Heart left ventricle (tissue), 16 donors: ENCODE measurements around the gene CARTPT. TPM values are rescaled to one million over a fixed set of nuclear protein-coding genes. Genes with fewer than 3 reads are reported as not detected.

ENCODE experiments used
- ATAC-seq, 4 donors: fragments of 200-7000 bp; cut with Tn5 transposase; one replicate each; pipeline ENCODE4 v1.9.1; 2020 to 2022; ENCODE audit warnings: moderate library complexity in 4 of 4, mild to moderate bottlenecking in 3 of 4, moderate number of reproducible peaks in 1 of 4
- DNase-seq, 5 donors: peaks; one replicate each; pipeline ENCODE4 v3.0.0-alpha.2; 2020
- H3K27ac ChIP-seq, 12 donors: fragments of 200-600 bp; sonication (generic) in 4 of 12; one replicate each; pipeline versions ENCODE4 v1.5.0 to v1.8.0; 2016 to 2022; ENCODE audit warnings: mild to moderate bottlenecking in 2 of 12
- H3K27me3 ChIP-seq, 9 donors: fragments of 200-600 bp; sonication (generic) in 2 of 9; one replicate each; pipeline versions ENCODE4 v1.5.1 to v1.8.0; 2016 to 2022; ENCODE audit warnings: mild to moderate bottlenecking in 3 of 9
- H3K36me3 ChIP-seq, 9 donors: fragments of 200-600 bp; sonication (generic) in 2 of 9; one replicate each; pipeline versions ENCODE4 v1.5.0 to v1.8.0; 2018 to 2022; ENCODE audit warnings: mild to moderate bottlenecking in 2 of 9
- H3K4me1 ChIP-seq, 12 donors: fragments of 200-600 bp; sonication (generic) in 4 of 12; one replicate each; pipeline versions ENCODE4 v1.5.0 to v1.8.0; 2016 to 2022; ENCODE audit warnings: mild to moderate bottlenecking in 3 of 12
- H3K4me3 ChIP-seq, 12 donors: fragments of 200-600 bp; sonication (generic) in 4 of 12; one replicate each; pipeline versions ENCODE4 v1.5.0 to v1.8.0; 2017 to 2022; ENCODE audit warnings: mild to moderate bottlenecking in 9 of 12, moderate library complexity in 4 of 12
- H3K9me3 ChIP-seq, 12 donors: fragments of 200-600 bp; sonication (generic) in 4 of 12; one replicate each; pipeline versions ENCODE4 v1.5.0 to v1.8.0; 2016 to 2022; ENCODE audit warnings: mild to moderate bottlenecking in 1 of 12
- CTCF ChIP-seq, 12 donors: fragments of 200-600 bp; sonication (generic) in 4 of 12; IDR thresholded peaks; one replicate each; pipeline versions ENCODE4 v1.5.0 to v1.8.0; 2018 to 2022; ENCODE audit warnings: antibody characterized with exemption in 12 of 12, mild to moderate bottlenecking in 5 of 12
- POLR2A ChIP-seq, 2 donors: fragments of 450-650 bp; IDR thresholded peaks; one replicate each; pipeline ENCODE4 v1.6.1; 2017; ENCODE audit warnings: antibody characterized with exemption in 2 of 2, mild to moderate bottlenecking in 2 of 2, moderate library complexity in 2 of 2
- WGBS, 4 donors: extraction: QIAGEN DNeasy Blood & Tissue Kit in 2 of 4; methylation state at CpG; one replicate each; pipeline versions ENCODE4 v1.1.5 to v1.1.7; 2013 to 2018; 5-methylcytosine and 5-hydroxymethylcytosine counted together
- intact Hi-C, 10 donors: fragments of 100-400 bp; cut with DNase I; formaldehyde crosslinking; loops; one replicate each; pipeline versions ENCODE4 v1.11.1 to v1.14.2; 2022
- polyA plus RNA-seq, 2 donors: library from polyadenylated mRNA; stranded (reverse); fragments of 200-250 nt; gene quantifications; one replicate each; pipeline ENCODE4 v1.2.3, GENCODE V29; 2013
- total RNA-seq, 9 donors: library from RNA; depleted of rRNA in 2 of 9; stranded (reverse); fragments of >200 nt in 2 of 9; fragmentation: NEBNext Ultra II Directional in 3 of 9; extraction: Animal tissue kit (Norgen Biotek cat#: 25700) in 3 of 9; gene quantifications; one replicate each; pipeline versions ENCODE4 v1.1.0 to v1.2.4, GENCODE V29; 2016 to 2023
- donor health status: ischemic (EF 13 %, LVEDD 7.1; RV severe dilation, severe dysfunction).
- donor health status: healthy with polysubstance abuse.
- donor health status: DM: no; HTN: yes; CAD: no.
- donor health status: DM: no; HTN: no; CAD: no.
- donor health status: ischemic (EF 25% LVEDD 6.9; RV normal size, moderate dysfunction).
- donor health status: ischemic (EF 25% LVEDD 5.7; RV mildly dilated, moderate dysfunction).
- donor health status: healthy.
- donor health status: DM: yes; HTN: yes; CAD: no.
- donor health status: ischemic (EF 35%, LVEDD 5.7; RV mildly dilated, moderate dysfunction).
- donor health status: nonischemic (EF 11% LVEDD 7.7; RV severe dilation, severe dysfunction).
- donor health status: DM: yes; HTN: yes; CAD: no.
- donor health status: PGD.
- donor health status: ischemic (EF 29% LVEDD 5.4; RV normal size, mild dysfunction).
- donor health status: nonischemic (EF 23%, LVEDD 6.1; RV moderate dilation, normal function).

The CARTPT gene
- total and polyA plus RNA-seq, 11 donors: not detected

- peaks cover 0 to 6% (median 0%) of the 10 kb centered on the region in 12 donors for H3K4me1 ChIP-seq
- no peaks in the 10 kb centered on the region for H3K36me3 ChIP-seq
- TF ChIP-seq CTCF (IDR thresholded peaks at IDR 0.05): no peak
- no peak for TF ChIP-seq POLR2A (IDR thresholded peaks at IDR 0.05)
- intact Hi-C loops: loop anchor here in 1 of 10 donors (10.0 kb wide), 1 partner anchor 89 kb away; no protein-coding TSS in a partner anchor
- WGBS, 4 donors: 61 to 72% (median 70%) methylated on average over 7 of the region's 7 CpGs
- H3K27ac ChIP-seq: no peak overlapping the region
- no peaks in the 10 kb centered on the region for H3K9me3 ChIP-seq
- H3K4me3 ChIP-seq: no peak overlapping the region
- ATAC-seq (no peak), DNase-seq (no peak)
- H3K27me3 ChIP-seq: no peaks in the 10 kb centered on the region
These were observed 25.1 kb downstream of the CARTPT start for GRCh38 chr5:71744009-71744790.

- H3K27ac ChIP-seq: no peak overlapping the region
- 94 to 99% (median 97%) methylated on average over 3 of the region's 3 CpGs for WGBS, 4 donors
- DNase-seq: no peak
- no peaks in the 10 kb centered on the region for H3K9me3 ChIP-seq
- TF ChIP-seq POLR2A (IDR thresholded peaks at IDR 0.05) (no peak), CTCF (IDR thresholded peaks at IDR 0.05) (no peak)
- H3K27me3 ChIP-seq: no peaks in the 10 kb centered on the region
- H3K4me1 ChIP-seq: peaks cover 0 to 6% (median 0%) of the 10 kb centered on the region in 12 donors
- intact Hi-C loops: loop anchor here in 1 of 10 donors (10.0 kb wide), 1 partner anchor 92 kb away; no protein-coding TSS in a partner anchor
- H3K36me3 ChIP-seq: no peaks in the 10 kb centered on the region
- no peak overlapping the region for H3K4me3 ChIP-seq
- no peak for ATAC-seq
These were observed 28.1 kb downstream of the CARTPT start for GRCh38 chr5:71747182-71747581.

- no peaks in the 10 kb centered on the region for H3K36me3 ChIP-seq
- intact Hi-C loops: loop anchor here in 2 of 10 donors (1.0 to 10.0 kb wide), 2 partner anchors 19 to 94 kb away; no protein-coding TSS in a partner anchor
- H3K27me3 ChIP-seq: no peaks in the 10 kb centered on the region
- H3K4me3 ChIP-seq: no peak overlapping the region
- H3K27ac ChIP-seq: peak overlapping the region in 1 of 12 donors; percentile 43
- H3K4me1 ChIP-seq: peaks cover 0 to 6% (median 0%) of the 10 kb centered on the region in 12 donors
- peak; percentile 20 to 95 (median 94) for ATAC-seq
- peak in 4 of 5 donors; percentile 19 to 84 (median 68) for DNase-seq
- 34 to 52% (median 39%) methylated on average over 6 to 11 of the region's 11 CpGs for WGBS, 4 donors
- TF ChIP-seq CTCF (IDR thresholded peaks at IDR 0.05) (no peak), POLR2A (IDR thresholded peaks at IDR 0.05) (no peak)
- no peaks in the 10 kb centered on the region for H3K9me3 ChIP-seq
These were observed 29.3 kb downstream of the CARTPT start for GRCh38 chr5:71748360-71748759.

GRCh38 chr5:71751422-71751821, 32.3 kb downstream of the CARTPT start:
- TF ChIP-seq POLR2A (IDR thresholded peaks at IDR 0.05) (no peak), CTCF (IDR thresholded peaks at IDR 0.05) (no peak)
- no peaks in the 10 kb centered on the region for H3K27me3 ChIP-seq
- peaks cover 0 to 6% (median 0%) of the 10 kb centered on the region in 12 donors for H3K4me1 ChIP-seq
- WGBS, 4 donors: 81 to 83% (median 82%) methylated on average over 4 of the region's 4 CpGs
- no peak overlapping the region for H3K4me3 ChIP-seq
- intact Hi-C loops: loop anchor here in 3 of 10 donors (10.0 kb wide), 2 partner anchors 87 to 277 kb away; no protein-coding TSS in a partner anchor
- no peak for ATAC-seq
- H3K9me3 ChIP-seq: no peaks in the 10 kb centered on the region
- no peaks in the 10 kb centered on the region for H3K36me3 ChIP-seq
- no peak for DNase-seq
- no peak overlapping the region for H3K27ac ChIP-seq
